HepG2 (cell line): Measurements from ENCODE around the gene PPDPF. TPM values are rescaled to one million over a fixed set of nuclear protein-coding genes. Genes with fewer than 3 reads are reported as not detected.

Source experiments
- ATAC-seq: fragments of 200-7000 bp; cut with Tn5 transposase; 3 replicates; pipeline ENCODE4 v1.9.1; 2020; ENCODE audit warnings: mild to moderate bottlenecking, moderate library complexity
- BruUV-seq: library from RNA; stranded (reverse); fragments of 400-500 nt; replicated peaks from 2 replicates; lab custom pipeline; 2021; lab: Mats Ljungman, UMichigan
- CTCF ChIA-PET: fragments of 300-600 bp; formaldehyde crosslinking; extraction: SDS; loops from one replicate; lab custom pipeline; 2021; ENCODE audit warnings: low total read pairs, inconsistent platforms, low intra/inter-chr PET ratio; lab: Yijun Ruan, JAX
- POLR2A ChIA-PET: fragments of 350-600 bp; sonication (Branson Sonifier 250); formaldehyde crosslinking; loops from one replicate; lab custom pipeline; 2020; ENCODE audit warnings: antibody characterized with exemption, inconsistent platforms; lab: Yijun Ruan, JAX
- DNase-seq: peaks from one replicate; pipeline ENCODE4 v3.0.0-alpha.2; 2015; ENCODE audit warnings: low spot score
- FAIRE-seq: peaks from 3 replicates; lab custom pipeline; 2011; peaks lifted over from hg19 to GRCh38; lab: Jason Lieb, UNC
- H2AFZ ChIP-seq: one replicate; pipeline ENCODE4 v1.6.1; 2011; ENCODE audit warnings: low read length, inconsistent platforms
- H3K27ac ChIP-seq: fragments of 300-600 bp; 3 replicates; pipeline ENCODE4 v1.8.0; 2011; ENCODE audit warnings: mixed run types, mild to moderate bottlenecking, mixed read lengths, low read length, inconsistent platforms; ENCODE audit not compliant: insufficient read depth; ENCODE audit errors: extremely low read length
- H3K27me3 ChIP-seq, 2 experiments: fragments of 200-600 bp in 1 of 2; 2 replicates in 1 of 2; 3 replicates in 1 of 2; pipeline versions ENCODE4 v1.6.0 to v1.8.0; 2011; ENCODE audit warnings: low read length in 2 of 2, mild to moderate bottlenecking in 2 of 2, moderate library complexity in 2 of 2, inconsistent platforms in 1 of 2; ENCODE audit not compliant: insufficient read depth in 2 of 2, control insufficient read depth in 1 of 2
- H3K36me3 ChIP-seq, 2 experiments: fragments of 200-600 bp in 1 of 2; replicated peaks in 1 of 2; 2 replicates in 1 of 2; 3 replicates in 1 of 2; pipeline versions ENCODE4 v1.5.1 to v1.8.0; 2011; ENCODE audit warnings: low read length in 2 of 2, inconsistent platforms in 1 of 2; ENCODE audit not compliant: insufficient read depth in 2 of 2, control insufficient read depth in 1 of 2
- H3K4me1 ChIP-seq: 2 replicates; pipeline ENCODE4 v1.5.1; 2012; ENCODE audit warnings: low read length, inconsistent platforms; ENCODE audit not compliant: insufficient read depth
- H3K4me2 ChIP-seq: 2 replicates; pipeline ENCODE4 v1.6.0; 2011; ENCODE audit warnings: low read depth, low read length, inconsistent platforms
- H3K4me3 ChIP-seq, 3 experiments: fragments of 200-600 bp in 1 of 3; sonication (generic), shearing (Covaris generic) in 1 of 3; replicated peaks in 1 of 3; 2 replicates each; pipeline ENCODE4 v1.5.1; 2011 to 2016; ENCODE audit warnings: low read length in 3 of 3, inconsistent platforms in 2 of 3, low read depth in 2 of 3, mild to moderate bottlenecking in 2 of 3, control low read depth in 1 of 3, mixed read lengths in 1 of 3; ENCODE audit not compliant: insufficient read depth in 1 of 3
- H3K79me2 ChIP-seq: one replicate; pipeline ENCODE4 v1.6.1; 2011; ENCODE audit warnings: low read length, inconsistent platforms; ENCODE audit not compliant: insufficient read depth
- H3K9ac ChIP-seq: 2 replicates; pipeline ENCODE4 v1.6.0; 2011; ENCODE audit warnings: mild to moderate bottlenecking, low read depth, low read length, inconsistent platforms; ENCODE audit not compliant: insufficient read depth
- H3K9me3 ChIP-seq: 2 replicates; pipeline ENCODE4 v1.5.1; 2012; ENCODE audit warnings: mild to moderate bottlenecking, low read length
- H4K20me1 ChIP-seq: 2 replicates; pipeline ENCODE4 v1.6.0; 2011; ENCODE audit warnings: inconsistent platforms, mild to moderate bottlenecking, low read length, moderate library complexity; ENCODE audit not compliant: insufficient read depth
- CBX2 ChIP-seq, 2 experiments: fragments of 200-600 bp in 1 of 2; sonication (generic); formaldehyde crosslinking in 1 of 2; IDR thresholded peaks; 2 replicates each; pipeline versions ENCODE4 v1.7.0 to v1.8.1; 2018 to 2022; ENCODE audit warnings: low read depth in 2 of 2, low read length in 1 of 2, mild to moderate bottlenecking in 1 of 2, missing genetic modification reagents in 1 of 2
- ELF3 ChIP-seq: IDR thresholded peaks from 2 replicates; pipeline ENCODE4 v1.6.1; 2016; ENCODE audit warnings: missing genetic modification reagents, missing compliant biosample characterization
- HMGXB4 ChIP-seq, 2 experiments: sonication (generic) in 1 of 2; formaldehyde crosslinking in 1 of 2; IDR thresholded peaks; 2 replicates each; pipeline versions ENCODE4 v1.4.0 to v1.6.1; 2018 to 2020; ENCODE audit warnings: missing genetic modification reagents in 2 of 2, borderline replicate concordance in 1 of 2, low read depth in 1 of 2, mild to moderate bottlenecking in 1 of 2, missing biosample characterization in 1 of 2
- MTA1 ChIP-seq: sonication (generic); formaldehyde crosslinking; IDR thresholded peaks from 2 replicates; pipeline ENCODE4 v1.4.0; 2020; ENCODE audit warnings: missing genetic modification reagents, mild to moderate bottlenecking, borderline replicate concordance
- SAFB2 ChIP-seq: sonication (generic); formaldehyde crosslinking; IDR thresholded peaks from 2 replicates; pipeline ENCODE4 v1.5.1; 2020; ENCODE audit warnings: missing genetic modification reagents, low read depth, mild to moderate bottlenecking, borderline replicate concordance
- THAP7 ChIP-seq: sonication (generic); formaldehyde crosslinking; IDR thresholded peaks from 2 replicates; pipeline ENCODE4 v1.8.1; 2023; ENCODE audit warnings: mild to moderate bottlenecking, missing genetic modification reagents
- ZNF251 ChIP-seq: sonication (generic); formaldehyde crosslinking; IDR thresholded peaks from 2 replicates; pipeline ENCODE4 v1.9.0; 2021; ENCODE audit warnings: mild to moderate bottlenecking, missing genetic modification reagents
- ZNF614 ChIP-seq: IDR thresholded peaks from 2 replicates; pipeline ENCODE4 v1.6.1; 2018; ENCODE audit warnings: missing biosample characterization, missing genetic modification reagents, inconsistent platforms, borderline replicate concordance
- ZNF639 ChIP-seq: conservative IDR thresholded peaks from 2 replicates; pipeline ENCODE4 v1.6.1; 2018; ENCODE audit warnings: missing genetic modification reagents
- ZNF660 ChIP-seq: sonication (generic); formaldehyde crosslinking; IDR thresholded peaks from 2 replicates; pipeline ENCODE4 v1.5.1; 2020; ENCODE audit warnings: mild to moderate bottlenecking, low read depth, missing genetic modification reagents, borderline replicate concordance
- ZNF784 ChIP-seq: sonication (generic); formaldehyde crosslinking; IDR thresholded peaks from 2 replicates; pipeline ENCODE4 v1.5.1; 2020; ENCODE audit warnings: missing genetic modification reagents, mild to moderate bottlenecking, borderline replicate concordance
- WGBS: methylation state at CpG from one replicate; pipeline ENCODE4 v1.1.6; 2017; ENCODE audit warnings: low lambda C conversion rate; 5-methylcytosine and 5-hydroxymethylcytosine counted together
- in situ Hi-C: cut with HindIII; loops from 2 replicates; pipeline ENCODE4 v1.10.0; 2017; ENCODE audit warnings: low pct_unique_long_range_greater_than_20kb; ENCODE audit not compliant: extremely low pct_ligation_motif_present
- intact Hi-C: fragments of 100-400 bp; cut with micrococcal nuclease; formaldehyde crosslinking; loops from one replicate; pipeline ENCODE4 v1.10.0; 2022; ENCODE audit not compliant: unreplicated experiment
- polyA plus RNA-seq, 8 experiments: library from polyadenylated mRNA; depleted of rRNA in 3 of 8; stranded (reverse) in 7 of 8; unstranded in 1 of 8; fragments of >200 nt; fragmentation: Illumina TruSeq in 4 of 8; extraction: Trizol in 4 of 8; gene quantifications; 2 replicates each; pipeline versions ENCODE4 v1.2.1 to v1.2.3, GENCODE V29; 2011 to 2016; ENCODE audit warnings: low read depth in 4 of 8, missing spikeins in 1 of 8, mixed read lengths in 1 of 8; ENCODE audit not compliant: insufficient read depth in 1 of 8
- total RNA-seq, 5 experiments: library from RNA; depleted of rRNA; stranded (reverse); fragments of >200 nt; fragmentation: Illumina TruSeq; extraction: Trizol; gene quantifications; 2 replicates each; pipeline ENCODE4 v1.2.3, GENCODE V29; 2016; ENCODE audit warnings: low read depth in 1 of 5

Gene PPDPF
- total and polyA plus RNA-seq, 2 of the 13 experiments (the other 11 are each of a cell fraction or from before 2014, with no cell fraction given): 1.8 to 7.0 TPM

GRCh38 chr20:63492982-63493381 lies 27.6 kb upstream of the PPDPF start:
- BruUV-seq: no TSS peak
- Histone ChIP-seq H4K20me1 (peaks cover 6% of the 10 kb centered on the region; the same call in 1 of the 2 replicates), H3K4me2 (no peak overlapping the region), H3K79me2 (no peaks in the 10 kb centered on the region), H3K27ac (no peak overlapping the region), H3K4me1 (peaks cover 12% of the 10 kb centered on the region; the same call in 1 of the 2 replicates), H3K9me3 (no peaks in the 10 kb centered on the region), H3K9ac (no peak overlapping the region), H3K27me3 (peaks cover 33 to 68% of the 10 kb centered on the region in 2 experiments), H3K4me3 (no peak overlapping the region), H2AFZ (no peak overlapping the region), H3K36me3 (no peaks in the 10 kb centered on the region)
- POLR2A ChIA-PET: no interaction called here
- DNase-seq: no peak
- intact Hi-C loops (no loop called here), in situ Hi-C loops (no loop called here)
- no peak for FAIRE-seq
- CTCF ChIA-PET: no interaction called here
- no peak for ATAC-seq
- no peak for TF ChIP-seq ZNF784 (CRISPR knock-in tag)
- 56% methylated on average over 9 of the region's 14 CpGs for WGBS

GRCh38 chr20:63493563-63494020 lies 27.0 kb upstream of the PPDPF start:
- intact Hi-C loops: no loop called here
- ChIA-PET CTCF (no interaction called here), POLR2A (no interaction called here)
- FAIRE-seq: no peak
- in situ Hi-C loops: no loop called here
- Histone ChIP-seq H3K4me1 (peaks cover 12% of the 10 kb centered on the region; the same call in 1 of the 2 replicates), H3K4me3 (no peak overlapping the region), H3K27me3 (peaks cover 34 to 70% of the 10 kb centered on the region in 2 experiments), H3K9ac (no peak overlapping the region), H3K79me2 (no peaks in the 10 kb centered on the region), H3K9me3 (no peaks in the 10 kb centered on the region), H2AFZ (no peak overlapping the region), H3K36me3 (no peaks in the 10 kb centered on the region), H3K27ac (no peak overlapping the region), H3K4me2 (no peak overlapping the region), H4K20me1 (peaks cover 6% of the 10 kb centered on the region; the same call in 1 of the 2 replicates)
- BruUV-seq: no TSS peak
- WGBS: 20% methylated on average over 13 of the region's 13 CpGs
- DNase-seq: no peak
- no peak for ATAC-seq
- TF ChIP-seq CBX2 (IDR thresholded peaks at IDR 0.05; ENCODE audit: low read depth, low read length) (no peak), CBX2 (CRISPR knock-in tag; IDR thresholded peaks at IDR 0.05; ENCODE audit: low read depth) (no peak), HMGXB4 (CRISPR knock-in tag; IDR thresholded peaks at IDR 0.05; ENCODE audit: borderline replicate concordance in 1 of 2, low read depth in 1 of 2) (no peak), ZNF660 (CRISPR knock-in tag) (no peak), SAFB2 (CRISPR knock-in tag) (no peak), THAP7 (CRISPR knock-in tag) (no peak), ZNF251 (CRISPR knock-in tag) (no peak), ELF3 (CRISPR knock-in tag) (no peak), ZNF614 (CRISPR knock-in tag) (no peak), MTA1 (CRISPR knock-in tag) (no peak), ZNF639 (CRISPR knock-in tag) (no peak)
